Thoracic aorta (tissue), 2 donors: ENCODE data around the gene NRL. TPM values are rescaled to one million over a fixed set of nuclear protein-coding genes. Genes with fewer than 3 reads are reported as not detected.
"Not testable (repeated sequence)": the region's sequence is repeated elsewhere in the genome, so short reads cannot be mapped to it uniquely, and the experiment has no call there.

Experiments
- ATAC-seq: fragments of 150-250 bp; one replicate; pipeline ENCODE4 v1.8.0; 2017; ENCODE audit warnings: low read depth; ENCODE audit not compliant: insufficient number of reproducible peaks, low FRiP score
- DNase-seq: peaks from one replicate; pipeline ENCODE4 v3.0.0-alpha.2; 2020; ENCODE audit warnings: low spot score
- H3K27ac ChIP-seq, 2 donors: fragments of 200-600 bp; sonication (generic); 1 replicate in 1 of 2; 2 replicates in 1 of 2; pipeline ENCODE4 v1.5.1; 2016; ENCODE audit warnings: mild to moderate bottlenecking in 2 of 2, moderate library complexity in 2 of 2
- H3K27me3 ChIP-seq: fragments of 200-600 bp; sonication (generic); replicated peaks from 2 replicates; pipeline ENCODE4 v1.6.0; 2016; ENCODE audit warnings: mild to moderate bottlenecking; ENCODE audit not compliant: insufficient read depth
- H3K36me3 ChIP-seq: fragments of 200-600 bp; sonication (generic); one replicate; pipeline ENCODE4 v1.5.1; 2016
- H3K4me1 ChIP-seq, 2 donors: fragments of 200-600 bp; sonication (generic); 1 replicate in 1 of 2; 2 replicates in 1 of 2; pipeline versions ENCODE4 v1.5.1 to v1.6.0; 2016; ENCODE audit warnings: low read depth in 2 of 2, mild to moderate bottlenecking in 1 of 2; ENCODE audit not compliant: control insufficient read depth in 1 of 2
- H3K4me3 ChIP-seq: fragments of 200-600 bp; sonication (generic); 2 replicates; pipeline ENCODE4 v1.5.1; 2016; ENCODE audit warnings: mild to moderate bottlenecking
- H3K9me3 ChIP-seq: fragments of 200-600 bp; sonication (generic); 2 replicates; pipeline ENCODE4 v1.5.1; 2016
- total RNA-seq, 2 donors: library from RNA; depleted of rRNA; stranded (reverse); fragments of >200 nt; gene quantifications; one replicate each; pipeline versions ENCODE4 v1.1.0 to v1.2.3, GENCODE V29; 2016
- TF ChIP-seq, protein P1 (sequence below): fragments of 200-600 bp; sonication (generic); IDR thresholded peaks from one replicate; pipeline ENCODE4 v1.5.1; 2019; ENCODE audit warnings: antibody characterized with exemption

The NRL gene
- total RNA-seq, 2 donors from 2014 or later: 0.92 to 6.1 TPM

DNA sequence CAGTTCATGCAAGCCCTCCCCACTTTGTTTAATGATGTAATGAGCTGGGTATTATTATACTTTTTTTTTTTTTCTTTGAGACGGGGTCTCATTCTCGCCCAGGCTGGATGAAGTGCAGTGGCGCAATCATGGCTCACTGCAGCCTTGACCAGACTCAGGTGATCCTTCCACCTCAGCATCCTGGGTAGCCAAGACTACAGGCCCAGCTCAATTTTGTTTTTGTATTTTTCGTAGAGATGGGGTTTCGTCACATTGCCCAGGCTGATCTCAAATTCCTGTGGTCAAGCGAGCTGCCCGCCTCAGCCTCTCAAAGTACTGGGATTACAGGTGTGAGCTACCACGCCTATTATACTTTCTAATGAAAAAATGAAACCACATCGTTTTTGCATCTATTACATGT lies 4.7 kb downstream of the NRL start:
- TF ChIP-seq, protein P1, sequence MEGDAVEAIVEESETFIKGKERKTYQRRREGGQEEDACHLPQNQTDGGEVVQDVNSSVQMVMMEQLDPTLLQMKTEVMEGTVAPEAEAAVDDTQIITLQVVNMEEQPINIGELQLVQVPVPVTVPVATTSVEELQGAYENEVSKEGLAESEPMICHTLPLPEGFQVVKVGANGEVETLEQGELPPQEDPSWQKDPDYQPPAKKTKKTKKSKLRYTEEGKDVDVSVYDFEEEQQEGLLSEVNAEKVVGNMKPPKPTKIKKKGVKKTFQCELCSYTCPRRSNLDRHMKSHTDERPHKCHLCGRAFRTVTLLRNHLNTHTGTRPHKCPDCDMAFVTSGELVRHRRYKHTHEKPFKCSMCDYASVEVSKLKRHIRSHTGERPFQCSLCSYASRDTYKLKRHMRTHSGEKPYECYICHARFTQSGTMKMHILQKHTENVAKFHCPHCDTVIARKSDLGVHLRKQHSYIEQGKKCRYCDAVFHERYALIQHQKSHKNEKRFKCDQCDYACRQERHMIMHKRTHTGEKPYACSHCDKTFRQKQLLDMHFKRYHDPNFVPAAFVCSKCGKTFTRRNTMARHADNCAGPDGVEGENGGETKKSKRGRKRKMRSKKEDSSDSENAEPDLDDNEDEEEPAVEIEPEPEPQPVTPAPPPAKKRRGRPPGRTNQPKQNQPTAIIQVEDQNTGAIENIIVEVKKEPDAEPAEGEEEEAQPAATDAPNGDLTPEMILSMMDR: no peak
- H3K27ac ChIP-seq: no peak overlapping the region
- no peaks in the 10 kb centered on the region for H3K27me3 ChIP-seq
- no peak overlapping the region for H3K4me3 ChIP-seq
- no peak for ATAC-seq
- H3K4me1 ChIP-seq: no peaks in the 10 kb centered on the region
- no peaks in the 10 kb centered on the region for H3K9me3 ChIP-seq
- no peaks in the 10 kb centered on the region for H3K36me3 ChIP-seq
- DNase-seq: no peak

DNA sequence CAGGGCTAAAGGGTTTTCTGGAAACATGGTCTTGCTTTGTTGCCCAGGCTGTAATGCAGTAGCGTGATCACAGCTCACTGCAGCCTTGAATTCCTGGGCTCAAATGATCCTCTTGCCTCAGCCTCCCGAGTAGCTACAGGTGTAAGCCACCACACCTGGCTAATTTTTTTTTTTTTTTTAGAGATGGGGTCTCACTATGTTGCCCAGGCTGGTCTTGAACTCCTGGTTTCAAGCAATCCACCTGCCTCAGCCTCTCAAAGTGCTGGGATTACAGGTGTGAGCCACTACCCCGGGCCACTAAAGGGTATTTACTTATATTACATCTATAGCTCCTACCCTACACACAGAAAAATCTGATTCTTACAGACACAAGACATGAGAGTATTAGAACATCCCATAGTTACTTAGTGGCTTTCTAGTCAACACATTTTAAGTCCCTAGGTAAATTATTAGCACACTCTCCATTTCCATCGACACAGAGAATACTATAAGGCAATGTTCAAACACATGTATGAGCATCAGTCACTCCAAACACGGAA lies 6.3 kb downstream of the NRL start:
- DNase-seq: no peak
- no peak for ATAC-seq
- Histone ChIP-seq H3K27ac (no peak overlapping the region), H3K4me1 (no peaks in the 10 kb centered on the region), H3K36me3 (no peaks in the 10 kb centered on the region), H3K27me3 (no peaks in the 10 kb centered on the region), H3K9me3 (no peaks in the 10 kb centered on the region), H3K4me3 (no peak overlapping the region)
- TF ChIP-seq, protein P1: no peak

DNA sequence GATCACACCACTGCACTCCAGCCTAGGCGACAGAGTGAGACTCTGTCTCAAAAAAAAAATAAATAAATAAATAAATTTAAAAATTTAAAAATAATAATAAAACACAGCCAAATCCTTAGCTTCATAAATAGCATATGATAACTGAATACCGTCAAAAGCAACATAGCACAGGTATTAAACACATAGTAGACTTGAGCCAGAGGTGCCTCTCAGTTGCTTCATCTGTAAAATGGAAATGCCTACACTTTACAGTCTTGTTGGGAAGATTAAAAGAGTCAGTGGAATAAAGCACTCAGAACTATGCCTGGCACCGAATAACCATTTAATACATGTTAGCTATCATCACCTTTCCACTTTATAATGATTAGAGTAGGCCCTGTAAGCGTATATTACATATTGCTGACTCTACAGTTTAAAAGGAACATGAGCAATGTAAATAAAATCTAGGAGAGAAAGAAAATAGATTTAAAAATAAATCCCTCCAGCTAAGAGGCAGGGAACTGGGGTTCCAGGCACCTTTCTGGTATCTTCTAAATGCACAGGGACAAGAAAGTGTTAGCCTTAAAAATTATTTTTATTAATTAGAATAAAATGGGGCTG lies 8.0 kb downstream of the NRL start:
- no peak for ATAC-seq
- Histone ChIP-seq H3K9me3 (no peaks in the 10 kb centered on the region), H3K36me3 (no peaks in the 10 kb centered on the region), H3K27me3 (no peaks in the 10 kb centered on the region), H3K4me3 (no peak overlapping the region), H3K27ac (no peak overlapping the region), H3K4me1 (no peaks in the 10 kb centered on the region)
- TF ChIP-seq, protein P1: no peak
- no peak for DNase-seq

DNA sequence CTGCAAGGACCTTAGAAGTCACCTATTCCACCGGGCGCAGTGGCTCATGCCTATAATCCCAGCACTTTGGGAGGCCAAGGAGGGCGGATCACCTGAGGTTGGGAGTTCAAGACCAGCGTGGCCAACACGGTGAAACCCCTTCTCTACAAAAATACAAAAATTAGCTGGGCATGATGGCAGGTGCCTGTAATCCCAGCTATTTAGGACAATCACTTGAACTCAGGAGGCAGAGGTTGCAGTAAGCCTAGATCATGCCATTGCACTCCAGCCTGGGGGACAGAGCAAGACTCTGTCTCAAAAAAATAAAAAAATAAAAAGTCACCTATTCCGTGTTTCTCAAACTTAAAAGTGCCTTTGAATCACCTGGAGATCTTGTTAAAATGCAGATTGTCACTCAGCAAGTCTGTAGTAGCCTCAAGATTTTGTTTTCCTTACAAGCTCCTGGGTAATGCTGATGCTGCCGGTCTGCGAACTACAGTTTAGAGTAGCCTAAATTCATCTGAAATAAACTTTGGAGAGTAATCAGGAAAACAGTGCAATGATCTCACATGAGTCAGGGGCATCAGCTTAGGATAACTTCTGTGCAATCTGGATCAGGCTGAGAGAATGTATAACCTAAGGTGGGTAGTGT lies 9.0 kb downstream of the NRL start:
- not testable (repeated sequence) for ATAC-seq, DNase-seq

DNA sequence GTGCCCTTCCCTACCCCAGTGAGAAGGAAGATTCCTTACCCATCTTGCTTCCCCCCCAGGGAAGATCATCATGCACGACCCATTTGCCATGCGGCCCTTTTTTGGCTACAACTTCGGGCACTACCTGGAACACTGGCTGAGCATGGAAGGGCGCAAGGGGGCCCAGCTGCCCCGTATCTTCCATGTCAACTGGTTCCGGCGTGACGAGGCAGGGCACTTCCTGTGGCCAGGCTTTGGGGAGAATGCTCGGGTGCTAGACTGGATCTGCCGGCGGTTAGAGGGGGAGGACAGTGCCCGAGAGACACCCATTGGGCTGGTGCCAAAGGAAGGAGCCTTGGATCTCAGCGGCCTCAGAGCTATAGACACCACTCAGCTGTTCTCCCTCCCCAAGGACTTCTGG lies 11.3 kb downstream of the NRL start:
- Histone ChIP-seq H3K9me3 (no peaks in the 10 kb centered on the region), H3K4me3 (no peak overlapping the region), H3K36me3 (no peaks in the 10 kb centered on the region), H3K4me1 (no peaks in the 10 kb centered on the region), H3K27me3 (no peaks in the 10 kb centered on the region), H3K27ac (no peak overlapping the region)
- DNase-seq: no peak
- TF ChIP-seq, protein P1: no peak
- ATAC-seq: no peak

More for the DNA sequence above, 9.0 kb downstream of the NRL start:
- not testable (repeated sequence) for H3K27me3 ChIP-seq, H3K4me3 ChIP-seq, H3K4me1 ChIP-seq, H3K27ac ChIP-seq, H3K36me3 ChIP-seq, H3K9me3 ChIP-seq
